ENCODE data around the gene KRT31. TPM values are rescaled to one million over a fixed set of nuclear protein-coding genes. Genes with fewer than 3 reads are reported as not detected.
"Not testable (repeated sequence)": the region's sequence is repeated elsewhere in the genome, so short reads cannot be mapped to it uniquely, and the experiment has no call there.

Gene KRT31
- total RNA-seq, 1 donor: not detected

- no peak for DNase-seq (ENCODE audit: low read depth in 2 of 3, low spot score in 2 of 3)
Observed at GRCh38 chr17:41347869-41348760, 49.3 kb downstream of the KRT31 start.

DNA sequence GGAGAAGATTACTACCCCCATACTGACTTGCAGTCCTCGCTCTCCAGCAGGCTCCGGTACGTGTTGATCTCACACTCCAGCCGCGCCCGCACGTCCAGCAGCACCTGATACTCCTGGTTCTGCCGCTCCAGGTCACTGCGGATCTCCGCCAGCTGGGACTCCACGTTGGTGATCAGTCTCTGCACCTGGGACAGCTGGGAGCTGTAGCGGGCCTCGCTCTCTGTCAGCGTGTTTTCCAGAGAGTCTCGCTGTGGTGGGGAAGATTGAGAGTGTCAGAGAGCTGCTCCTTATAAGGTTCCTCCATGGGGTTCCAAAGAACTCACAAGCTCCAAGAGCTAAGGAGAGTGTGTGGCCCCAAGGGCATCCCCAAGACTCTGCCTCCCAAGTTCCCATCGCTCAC is 51.0 kb downstream of the KRT31 start:
- not testable (repeated sequence) for DNase-seq (ENCODE audit: low read depth in 2 of 3, low spot score in 2 of 3)

DNA sequence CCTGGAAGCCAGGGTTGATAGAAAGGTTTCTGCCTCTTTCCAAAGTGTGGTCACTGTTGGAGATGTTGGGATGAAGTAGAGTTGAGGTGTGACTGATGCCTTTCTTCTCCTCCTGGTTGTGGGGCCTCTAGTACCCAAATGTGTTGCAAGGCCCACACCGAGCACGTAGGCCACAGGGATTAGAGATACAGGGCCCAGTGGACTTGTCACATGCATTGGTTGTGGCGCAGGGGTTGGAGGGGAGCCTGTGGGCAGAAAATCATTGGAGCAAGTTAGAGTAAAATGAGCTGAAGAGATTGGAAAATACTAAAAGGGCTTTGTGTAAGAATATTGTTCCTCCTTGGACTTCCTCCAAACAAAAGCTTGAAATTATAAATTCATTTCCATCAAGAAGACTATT is 51.4 kb downstream of the KRT31 start:
- no peak for DNase-seq (ENCODE audit: low read depth in 2 of 3, low spot score in 2 of 3)

Other genes starting within 250 kb of the KRT31 start
- not detected for gene KRTAP4-5, start 247.8 kb downstream of the KRT31 start, total RNA-seq
- gene KRTAP4-4, start 236.9 kb downstream of the KRT31 start, total RNA-seq: not detected
- gene KRTAP4-3, start 229.4 kb downstream of the KRT31 start, total RNA-seq: not detected
- not detected for gene KRTAP4-2, start 219.4 kb downstream of the KRT31 start, total RNA-seq
- not detected for gene KRTAP4-1, start 212.7 kb downstream of the KRT31 start, total RNA-seq
- not detected for gene KRTAP9-1, start 207.7 kb downstream of the KRT31 start, total RNA-seq
- not detected for gene KRTAP9-2, start 171.0 kb downstream of the KRT31 start, total RNA-seq
- not detected for gene KRTAP9-3, start 165.2 kb downstream of the KRT31 start, total RNA-seq
- not detected for gene KRTAP9-8, start 159.6 kb downstream of the KRT31 start, total RNA-seq
- not detected for gene KRTAP9-4, start 147.9 kb downstream of the KRT31 start, total RNA-seq
- gene KRTAP9-9, start 142.2 kb downstream of the KRT31 start, total RNA-seq: not detected
- gene KRTAP9-6, start 132.2 kb downstream of the KRT31 start, total RNA-seq: not detected
- gene KRTAP9-7, start 121.9 kb downstream of the KRT31 start, total RNA-seq: not detected
- not detected for gene KRTAP29-1, start 94.8 kb downstream of the KRT31 start, total RNA-seq
- 0.27 TPM for gene KRTAP16-1, start 88.3 kb downstream of the KRT31 start, total RNA-seq
- gene KRTAP17-1, start 81.9 kb downstream of the KRT31 start, total RNA-seq: not detected
- not detected for gene KRT33A, start 46.8 kb downstream of the KRT31 start, total RNA-seq
- gene KRT33B, start 27.8 kb downstream of the KRT31 start, total RNA-seq: not detected
- gene KRT34, start 15.3 kb downstream of the KRT31 start, total RNA-seq: not detected
- gene KRT37, start 27.0 kb upstream of the KRT31 start, total RNA-seq: not detected
- not detected for gene KRT38, start 43.4 kb upstream of the KRT31 start, total RNA-seq
- gene KRT32, start 69.8 kb upstream of the KRT31 start, total RNA-seq: not detected
- gene KRT35, start 83.5 kb upstream of the KRT31 start, total RNA-seq: not detected
- gene KRT36, start 92.3 kb upstream of the KRT31 start, total RNA-seq: not detected
- not detected for gene KRT13, start 108.0 kb upstream of the KRT31 start, total RNA-seq
- not detected for gene KRT15, start 121.3 kb upstream of the KRT31 start, total RNA-seq
- not detected for gene KRT19, start 130.7 kb upstream of the KRT31 start, total RNA-seq
- gene KRT9, start 174.5 kb upstream of the KRT31 start, total RNA-seq: not detected
- gene KRT14, start 189.3 kb upstream of the KRT31 start, total RNA-seq: not detected
- gene KRT16, start 215.2 kb upstream of the KRT31 start, total RNA-seq: not detected
- gene KRT17, start 227.0 kb upstream of the KRT31 start, total RNA-seq: not detected

Data from hematopoietic multipotent progenitor cell (in vitro differentiated cells).